UCSD-AML1 (cell line): ENCODE data around the gene TEDC2.

Source experiments
- DNase-seq: peaks from one replicate; lab custom pipeline; 2025; ENCODE audit not compliant: unreplicated experiment; lab: John Stamatoyannopoulos, UW

TEDC2 gene

GRCh38 chr16:2511128-2511800, 51.4 kb downstream of the TEDC2 start:
- no peak for DNase-seq

- no peak for DNase-seq
Observed at GRCh38 chr16:2511996-2512734, 52.3 kb downstream of the TEDC2 start.

- DNase-seq: no peak
Observed at GRCh38 chr16:2512735-2513404, 53.0 kb downstream of the TEDC2 start.

GRCh38 chr16:2513405-2514332, 53.8 kb downstream of the TEDC2 start, which contains the start of gene ATP6V0C:
TSS of gene ATP6V0C (plus strand) at chr16:2513952. CDS start at chr16:2514104, 152 bp downstream.
- DNase-seq: peak; percentile 92
